ENCODE measurements around the gene RPL31. TPM values are rescaled to one million over a fixed set of nuclear protein-coding genes. Genes with fewer than 3 reads are reported as not detected.

The RPL31 gene
- total RNA-seq (2014; rRNA removed; shearing (Covaris generic)) = 1,686 and 1,803 TPM in 2 replicates

GRCh38 chr2:101001691-101002561 is at the start of gene RPL31:
TSS of gene RPL31 (plus strand) at chr2:101002289. CDS start at chr2:101002702, 413 bp downstream.
- peak; percentile 96 for DNase-seq (ENCODE audit: low read depth)

- no peak for DNase-seq (ENCODE audit: low read depth)
Observed at GRCh38 chr2:100952512-100952911, 49.6 kb upstream of the RPL31 start.

- DNase-seq (ENCODE audit: low read depth) = no peak
Observed at GRCh38 chr2:100953406-100954043, 48.6 kb upstream of the RPL31 start.

GRCh38 chr2:100954044-100954420 is 48.1 kb upstream of the RPL31 start:
- DNase-seq (ENCODE audit: low read depth) = no peak

GRCh38 chr2:100955226-100955625 is 46.9 kb upstream of the RPL31 start:
- no peak for DNase-seq (ENCODE audit: low read depth)

GRCh38 chr2:100956081-100956480 is 46.0 kb upstream of the RPL31 start:
- no peak for DNase-seq (ENCODE audit: low read depth)

- peak; percentile 34 for DNase-seq (ENCODE audit: low read depth)
Observed at GRCh38 chr2:100957996-100958653, 44.0 kb upstream of the RPL31 start.

GRCh38 chr2:100959225-100959880 is 42.7 kb upstream of the RPL31 start:
- no peak for DNase-seq (ENCODE audit: low read depth)

- DNase-seq (ENCODE audit: low read depth) = no peak
Observed at GRCh38 chr2:100960688-100961087, 41.4 kb upstream of the RPL31 start.

GRCh38 chr2:100962366-100963025 is 39.6 kb upstream of the RPL31 start:
- DNase-seq (ENCODE audit: low read depth) = no peak

- DNase-seq (ENCODE audit: low read depth) = no peak
Observed at GRCh38 chr2:100963026-100963375, 39.1 kb upstream of the RPL31 start.

- DNase-seq (ENCODE audit: low read depth) = no peak
Observed at GRCh38 chr2:100964222-100964621, 37.9 kb upstream of the RPL31 start.

- no peak for DNase-seq (ENCODE audit: low read depth)
Observed at GRCh38 chr2:100964681-100965169, 37.4 kb upstream of the RPL31 start.

GRCh38 chr2:100965596-100965995 is 36.5 kb upstream of the RPL31 start:
- no peak for DNase-seq (ENCODE audit: low read depth)

GRCh38 chr2:100967716-100968115 is 34.4 kb upstream of the RPL31 start:
- no peak for DNase-seq (ENCODE audit: low read depth)

- no peak for DNase-seq (ENCODE audit: low read depth)
Observed at GRCh38 chr2:100968146-100969145, 33.6 kb upstream of the RPL31 start.

GRCh38 chr2:100969998-100970397 is 32.1 kb upstream of the RPL31 start:
- DNase-seq (ENCODE audit: low read depth) = no peak

GRCh38 chr2:100971221-100971620 is 30.9 kb upstream of the RPL31 start:
- no peak for DNase-seq (ENCODE audit: low read depth)

GRCh38 chr2:100972452-100972851 is 29.6 kb upstream of the RPL31 start:
- no peak for DNase-seq (ENCODE audit: low read depth)
